HG03064 (cell line): ENCODE results near the gene PAX2.

Experiments used
- ATAC-seq: cut with Tn5 transposase; IDR thresholded peaks from one replicate; pipeline ENCODE4 v1.9.1; 2021; ENCODE audit warnings: low read depth; ENCODE audit not compliant: unreplicated experiment

The PAX2 gene

DNA sequence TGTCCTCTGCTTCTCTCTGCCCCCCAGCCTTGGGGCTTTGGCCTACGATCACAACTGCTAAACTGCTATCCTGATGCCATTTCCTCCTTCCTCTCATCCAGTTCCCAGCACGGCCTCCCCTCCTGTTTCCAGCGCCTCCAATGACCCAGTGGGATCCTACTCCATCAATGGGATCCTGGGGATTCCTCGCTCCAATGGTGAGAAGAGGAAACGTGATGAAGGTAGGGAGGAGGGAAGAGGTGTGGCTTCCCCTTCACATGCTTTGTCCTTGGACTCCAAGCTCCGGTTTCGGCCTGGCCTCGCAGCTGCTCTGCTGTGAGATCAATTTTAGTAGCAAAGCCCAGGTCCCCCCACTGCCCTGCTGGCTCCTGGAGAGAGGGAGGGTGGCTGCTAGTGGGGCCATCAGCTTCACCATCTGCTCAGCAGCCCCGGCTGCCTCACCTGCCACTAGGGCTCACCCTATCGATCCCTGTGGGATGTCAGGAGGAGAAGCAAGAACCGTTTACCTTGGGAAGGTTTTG lies 35.8 kb downstream of the PAX2 start:
- ATAC-seq: no peak

DNA sequence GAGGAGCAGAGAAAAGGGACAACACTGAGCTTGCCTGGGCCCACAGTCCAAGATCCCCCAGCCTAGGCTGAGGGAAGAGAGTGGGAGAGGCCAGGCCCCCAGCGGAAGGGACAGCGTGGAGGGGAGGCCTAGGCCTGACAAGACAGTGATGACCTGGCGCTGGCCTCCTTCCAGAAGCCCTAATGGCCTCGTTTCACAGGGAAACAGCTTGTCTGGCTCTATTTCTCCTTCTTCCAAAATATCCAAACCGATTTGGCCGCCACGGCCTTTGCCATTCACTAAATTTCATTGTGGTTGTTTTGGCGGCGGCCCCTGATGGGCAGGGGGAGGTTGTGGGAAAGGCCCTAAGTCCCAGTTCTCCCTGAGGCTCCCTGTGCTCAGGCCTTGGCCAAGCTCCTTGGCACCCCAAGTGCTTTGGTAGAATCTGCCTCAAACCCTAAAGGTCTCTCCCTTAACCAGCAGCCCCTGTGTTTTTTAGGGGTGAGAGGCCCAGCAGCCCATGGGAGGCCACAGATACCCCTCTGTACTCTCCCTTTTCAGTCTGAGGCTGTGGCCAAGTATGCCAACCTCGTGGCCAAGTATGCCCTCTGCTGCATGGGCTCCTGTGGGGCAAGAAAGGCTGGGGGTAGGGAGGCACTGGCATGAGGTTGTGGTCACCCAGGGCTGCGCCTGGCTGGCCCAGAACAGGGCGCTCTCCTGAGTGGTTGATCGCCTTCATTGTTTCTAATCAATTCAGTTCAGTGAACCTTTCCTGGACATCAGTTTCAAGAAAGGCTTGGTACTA lies 37.3 kb downstream of the PAX2 start:
- no peak for ATAC-seq

DNA sequence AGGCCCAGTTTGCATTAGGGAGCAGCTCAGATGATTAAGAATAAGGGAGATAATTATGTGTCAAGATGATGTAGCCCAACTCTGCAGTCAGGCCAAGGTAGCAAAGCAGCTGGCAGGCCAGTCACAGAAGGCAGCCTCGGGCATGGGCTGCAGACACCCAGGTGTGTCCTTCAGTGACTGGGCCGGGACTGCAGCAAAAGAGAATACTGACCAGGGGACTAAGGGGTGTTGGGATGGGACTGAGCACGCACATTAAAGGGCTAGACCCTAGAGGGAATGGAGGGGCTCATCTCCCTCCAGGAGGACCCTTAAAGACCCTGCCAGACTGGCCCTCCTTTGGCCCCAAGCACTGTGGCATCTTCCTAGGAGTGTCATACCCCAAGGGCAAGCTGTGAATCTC lies 38.7 kb downstream of the PAX2 start:
- ATAC-seq: no peak

DNA sequence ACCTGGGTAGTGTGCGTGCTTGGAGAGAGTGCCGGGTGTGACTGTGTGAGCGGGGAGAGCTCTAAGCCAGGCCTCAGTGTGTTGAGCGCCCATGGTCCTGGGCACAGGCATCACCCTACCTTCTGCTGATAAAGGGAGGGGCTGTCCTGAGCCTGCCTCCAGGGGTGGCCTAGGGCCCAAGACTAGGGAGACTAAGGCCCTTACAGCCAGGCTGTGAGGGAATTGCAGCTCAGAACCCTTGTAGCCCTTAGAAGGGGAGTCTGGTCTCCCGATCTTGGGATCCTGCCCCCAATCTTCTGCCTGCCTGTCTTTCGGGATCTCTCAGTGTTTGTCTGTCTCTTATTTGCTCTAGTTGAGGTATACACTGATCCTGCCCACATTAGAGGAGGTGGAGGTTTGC lies 41.2 kb downstream of the PAX2 start:
- no peak for ATAC-seq

DNA sequence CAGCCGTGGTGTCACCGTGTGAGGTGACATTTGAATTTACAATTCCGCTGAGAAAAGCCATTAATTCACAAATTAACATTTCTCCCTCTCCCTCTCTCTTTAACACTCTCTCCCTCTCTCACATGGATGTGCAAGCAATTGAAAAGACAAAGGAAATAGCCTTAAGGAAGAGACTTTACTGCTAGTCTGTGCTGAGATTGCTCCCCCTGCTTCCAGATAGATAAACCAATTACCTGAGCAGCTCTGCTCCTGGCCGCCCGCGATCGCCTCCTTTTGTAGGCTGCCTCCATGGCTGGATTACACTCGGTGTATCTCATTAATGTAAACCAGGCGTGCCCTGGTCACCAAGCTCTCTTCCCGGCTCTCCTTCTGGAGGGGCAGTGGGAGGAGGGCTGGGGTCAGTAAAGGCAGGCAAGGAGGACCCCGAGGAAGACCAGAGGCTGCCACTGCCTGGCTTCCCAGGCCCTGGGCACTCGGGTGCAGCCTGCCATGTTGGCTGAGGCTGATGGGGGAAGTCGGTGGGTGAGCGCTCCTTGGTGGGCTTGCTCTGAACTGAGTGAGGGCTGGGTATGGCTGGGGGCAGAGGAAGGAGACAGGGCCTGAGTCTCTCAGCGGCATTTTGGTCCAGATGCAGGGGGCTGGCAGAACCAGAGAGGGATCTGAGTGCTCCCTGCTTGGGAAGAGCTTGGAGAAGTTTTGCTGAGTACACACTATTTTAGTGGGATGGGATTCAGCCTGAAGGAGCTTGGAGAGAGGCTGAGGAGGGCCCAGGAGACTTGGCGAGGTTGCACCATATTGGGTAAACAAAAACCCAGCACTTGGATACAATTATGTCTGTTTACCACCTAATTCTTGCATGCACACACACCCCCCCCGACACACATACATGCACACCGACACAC lies 42.9 kb downstream of the PAX2 start:
- ATAC-seq: no peak

DNA sequence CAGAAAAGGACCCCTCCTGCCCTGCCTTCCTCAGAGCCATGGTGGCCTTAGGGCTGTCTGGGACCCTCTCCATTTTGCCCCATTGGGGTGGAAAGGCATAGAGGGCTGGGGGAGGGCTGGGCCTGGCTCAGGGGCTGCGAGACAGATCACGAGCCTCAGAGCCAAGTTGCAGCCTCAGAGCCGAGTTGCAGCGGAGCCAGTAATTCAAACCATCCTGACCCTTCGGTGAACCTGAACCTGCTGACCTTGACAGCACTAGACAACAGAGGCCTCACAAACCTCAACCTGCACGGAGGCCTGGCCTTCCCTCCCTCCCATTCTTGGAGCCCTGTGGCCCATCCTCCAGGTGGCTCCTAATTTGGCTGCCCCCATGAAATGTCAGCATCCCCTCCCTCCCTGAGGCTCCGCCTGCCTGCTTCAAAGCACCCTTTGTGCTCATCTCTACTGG lies 45.4 kb downstream of the PAX2 start:
- no peak for ATAC-seq

DNA sequence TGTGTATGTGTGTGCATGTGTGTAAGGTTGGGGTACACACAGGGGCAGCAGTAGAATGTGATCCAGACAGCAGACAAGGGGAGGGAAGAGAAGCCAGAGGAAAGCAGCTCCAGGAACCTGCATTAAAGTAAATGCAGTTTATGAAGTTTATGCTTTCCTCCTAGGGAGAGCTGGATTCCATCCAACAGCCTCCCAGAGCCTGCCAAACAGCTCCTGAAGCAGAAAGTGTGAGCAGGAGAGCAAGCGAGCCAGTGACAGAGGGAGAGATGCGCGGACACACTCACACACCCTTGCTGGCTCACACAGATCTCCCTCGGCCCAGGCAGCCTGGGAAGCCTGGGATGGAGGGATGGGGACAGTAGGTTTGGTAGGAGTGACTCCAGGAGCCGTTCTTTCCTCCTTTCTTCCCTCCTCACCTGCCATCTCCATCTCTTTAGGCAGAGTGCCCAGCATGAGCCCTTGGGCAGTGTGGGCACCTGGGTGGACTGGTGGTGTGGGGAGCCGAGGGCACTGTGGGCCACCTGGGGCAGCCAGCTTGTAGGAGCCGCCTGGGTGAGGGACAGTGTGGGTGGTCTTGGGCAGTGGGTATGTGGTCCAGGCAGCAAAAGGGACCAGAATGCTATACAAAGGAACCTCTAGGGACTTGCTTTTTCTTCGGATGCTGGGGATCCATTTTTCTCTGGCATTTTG lies 46.1 kb downstream of the PAX2 start:
- ATAC-seq: no peak

DNA sequence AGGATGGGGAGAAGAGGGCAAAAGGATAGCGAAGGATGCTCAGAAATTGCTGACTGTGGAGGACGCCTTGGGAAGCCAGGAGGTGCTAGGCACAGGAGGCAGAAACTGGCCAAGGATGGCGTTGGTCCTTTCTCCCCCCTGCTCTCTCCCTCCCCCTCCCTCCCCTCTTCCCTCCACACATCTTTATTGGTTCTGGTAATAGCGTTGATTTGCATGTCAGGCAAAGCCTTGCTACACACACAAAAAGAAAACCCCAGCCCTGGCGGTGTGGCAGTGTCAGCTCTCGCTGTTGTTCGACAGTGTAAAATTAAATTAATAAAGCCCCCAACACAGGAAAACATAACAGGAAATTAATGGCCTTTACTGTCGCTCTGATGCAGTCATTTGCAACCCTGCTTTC lies 47.2 kb downstream of the PAX2 start:
- no peak for ATAC-seq

DNA sequence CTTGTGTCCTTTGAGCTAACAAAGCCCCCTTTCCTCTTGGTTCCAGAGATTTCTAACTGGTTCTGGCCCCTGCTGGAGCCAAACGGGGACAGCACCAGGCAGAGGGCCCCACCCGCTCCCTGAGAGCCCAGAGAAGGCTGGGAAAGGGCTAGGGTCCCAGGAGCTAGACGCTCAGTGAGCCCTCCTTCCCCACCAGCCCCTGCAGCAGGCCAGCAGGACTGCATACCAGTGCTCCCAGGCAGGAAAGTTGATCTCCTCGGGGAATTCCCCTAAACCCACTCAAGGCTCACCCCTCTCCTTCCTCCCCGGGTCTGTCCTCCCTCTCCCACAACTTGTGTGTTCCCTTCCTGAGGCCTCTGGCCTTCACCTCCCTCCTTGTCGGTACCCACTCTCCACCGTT lies 47.7 kb downstream of the PAX2 start:
- ATAC-seq: no peak

DNA sequence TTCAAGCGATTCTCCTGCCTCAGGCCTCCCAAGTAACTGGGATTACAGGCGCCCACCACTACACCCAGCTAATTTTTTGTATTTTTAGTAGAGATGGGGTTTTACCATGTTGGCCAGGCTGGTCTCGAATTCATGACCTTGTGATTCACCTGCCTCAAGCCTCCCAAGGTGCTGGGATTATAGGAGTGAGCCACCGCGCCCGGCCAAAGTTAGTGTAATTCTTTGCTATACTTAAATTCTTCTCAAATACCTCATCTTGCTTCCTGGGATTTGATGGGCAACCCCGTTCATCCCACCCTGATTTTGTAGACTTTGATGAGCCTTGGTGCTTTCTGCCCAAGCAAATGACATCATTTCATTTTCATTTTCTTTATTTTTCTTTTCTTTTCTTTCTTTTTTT lies 54.5 kb downstream of the PAX2 start:
- no peak for ATAC-seq

DNA sequence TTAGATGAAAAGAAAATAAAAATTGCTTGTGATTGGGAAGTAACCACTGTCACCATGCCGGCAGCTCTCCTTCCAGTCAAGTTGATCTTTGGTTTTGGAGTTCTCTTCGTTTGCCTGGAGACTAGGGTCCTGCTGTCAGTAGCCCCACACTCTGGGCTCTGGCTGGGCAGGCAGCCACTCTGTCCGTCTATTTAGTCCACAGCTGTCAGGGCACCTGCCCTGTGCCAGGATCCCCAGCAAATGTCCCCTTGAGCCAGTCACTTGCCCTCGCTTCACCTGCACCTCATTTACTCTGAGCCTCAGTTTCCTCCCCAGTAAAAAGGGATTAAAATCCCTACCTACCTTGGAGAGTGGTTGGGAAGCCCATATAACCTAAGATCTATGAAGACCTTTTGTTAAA lies 55.5 kb downstream of the PAX2 start:
- no peak for ATAC-seq

DNA sequence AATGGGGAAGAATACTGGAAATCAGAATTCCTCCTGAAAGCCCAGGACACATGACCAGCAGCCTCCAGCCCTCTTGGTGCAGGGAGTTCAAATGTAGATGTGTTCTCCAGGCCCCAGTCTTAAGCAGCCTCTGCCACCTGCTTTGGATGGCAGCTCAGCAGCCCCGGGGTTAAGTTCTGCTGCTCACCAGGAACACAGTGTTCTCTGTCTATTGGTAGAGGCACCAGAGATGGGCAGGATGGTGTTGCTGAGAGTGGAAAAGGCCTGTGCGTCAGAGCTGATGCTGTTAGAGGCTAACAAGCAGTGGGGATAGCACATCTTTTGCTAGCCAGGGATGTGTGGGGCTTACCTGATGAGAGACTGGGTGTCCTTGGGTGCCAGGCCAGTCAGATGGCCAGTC lies 56.8 kb downstream of the PAX2 start:
- ATAC-seq: no peak

DNA sequence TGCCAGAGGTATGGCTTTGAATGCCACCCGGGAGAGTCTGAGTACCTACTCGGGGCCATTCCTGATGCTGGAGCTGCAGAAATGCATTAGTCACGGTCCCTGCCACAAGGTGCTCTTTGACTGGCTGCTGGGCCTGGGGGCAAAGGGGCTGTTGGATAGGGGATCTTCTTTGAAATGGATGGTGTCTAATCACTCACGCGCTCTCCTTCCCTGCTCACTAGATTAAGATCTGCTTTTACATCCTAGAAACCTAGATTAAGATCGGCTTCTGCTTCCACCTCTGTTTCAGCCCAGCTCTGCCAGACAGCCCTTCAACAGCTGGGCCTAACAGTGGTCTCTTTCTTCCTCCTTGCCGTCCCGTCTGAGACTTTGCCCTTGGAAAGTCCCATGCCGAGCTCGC lies 57.2 kb downstream of the PAX2 start:
- no peak for ATAC-seq

DNA sequence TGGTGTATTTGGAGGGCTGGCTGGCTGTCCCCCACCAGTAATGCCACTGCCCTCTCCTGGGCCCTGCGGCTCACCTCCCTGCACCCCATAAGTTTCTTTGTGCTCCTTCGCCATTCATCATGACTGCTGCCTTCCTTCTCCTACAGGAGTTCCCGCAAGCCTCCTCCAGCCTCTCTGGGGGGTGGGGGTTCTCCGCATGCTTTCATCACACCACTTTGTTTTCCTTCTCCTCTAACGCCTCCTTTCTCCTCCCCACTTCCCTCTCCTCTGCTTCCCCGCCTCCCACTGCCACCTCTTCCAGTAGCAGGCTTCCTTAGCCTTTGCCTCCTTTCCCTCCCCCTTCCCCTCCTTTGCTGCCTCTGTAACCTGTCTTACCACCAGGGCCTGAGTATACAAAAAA lies 58.1 kb downstream of the PAX2 start:
- ATAC-seq: no peak

DNA sequence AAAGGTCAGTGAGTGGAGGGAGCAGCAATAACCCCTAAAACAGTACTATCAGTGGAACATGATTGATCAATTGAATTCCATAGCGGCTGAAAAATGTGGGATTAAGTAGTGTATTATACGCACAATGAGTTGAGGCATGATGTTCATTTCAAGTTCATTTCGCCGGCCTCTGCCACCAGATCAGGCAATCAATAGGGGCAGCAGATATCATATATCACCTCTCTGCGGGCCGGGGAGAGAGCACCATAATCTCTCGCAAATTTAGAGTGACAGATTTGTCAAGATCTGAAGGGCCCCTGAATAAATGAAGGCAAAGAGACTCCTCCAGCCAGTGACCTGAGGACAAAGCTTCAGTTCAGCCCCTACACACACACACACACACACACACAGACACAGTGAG lies 58.5 kb downstream of the PAX2 start:
- no peak for ATAC-seq

DNA sequence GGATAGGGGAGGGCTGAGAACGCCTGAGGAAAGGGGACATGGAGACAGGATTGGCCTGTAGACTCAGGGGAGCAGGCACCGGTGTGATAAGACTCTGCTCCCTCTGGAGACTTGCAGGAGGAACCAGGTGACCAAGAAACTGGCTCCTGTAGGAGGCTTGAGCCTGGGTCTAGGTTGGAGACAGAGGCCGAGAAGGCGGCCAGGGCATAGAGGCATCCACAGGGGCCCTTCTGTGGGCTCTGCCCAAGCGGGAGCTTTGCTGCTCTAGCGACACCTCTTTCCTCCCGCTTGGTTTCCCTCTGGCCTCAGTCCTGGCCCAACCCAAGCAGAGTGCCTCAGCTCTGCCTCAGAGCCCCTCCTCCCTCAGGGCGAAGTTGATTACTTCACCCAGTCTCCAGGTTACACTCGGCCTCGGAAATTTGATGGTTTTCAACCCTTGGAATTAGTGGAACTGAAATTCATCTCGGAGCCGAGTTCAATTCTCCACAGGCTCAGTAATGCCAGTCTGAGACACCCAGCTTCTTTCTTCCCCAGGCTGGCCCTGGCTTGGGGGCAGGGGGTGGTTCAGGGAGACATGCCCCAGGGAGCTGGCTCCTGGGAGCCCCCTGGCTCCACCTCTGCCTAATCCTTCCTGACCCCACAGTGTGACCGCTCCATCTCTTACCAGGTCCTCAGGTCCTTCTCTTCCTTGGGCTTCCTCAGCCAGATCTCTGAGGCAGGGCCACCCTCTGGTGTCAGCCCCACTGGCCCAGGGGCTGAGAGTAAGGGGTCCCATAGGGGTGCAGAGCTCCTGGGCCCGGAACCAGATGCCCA lies 60.4 kb downstream of the PAX2 start:
- no peak for ATAC-seq

DNA sequence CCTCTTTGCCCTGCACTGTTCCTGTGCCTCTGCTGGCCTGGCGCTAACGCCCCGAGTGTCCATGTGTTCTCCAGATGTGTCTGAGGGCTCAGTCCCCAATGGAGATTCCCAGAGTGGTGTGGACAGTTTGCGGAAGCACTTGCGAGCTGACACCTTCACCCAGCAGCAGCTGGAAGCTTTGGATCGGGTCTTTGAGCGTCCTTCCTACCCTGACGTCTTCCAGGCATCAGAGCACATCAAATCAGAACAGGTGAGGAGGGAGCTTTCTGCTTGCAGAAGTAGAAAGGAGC lies 60.9 kb downstream of the PAX2 start:
- ATAC-seq: no peak

DNA sequence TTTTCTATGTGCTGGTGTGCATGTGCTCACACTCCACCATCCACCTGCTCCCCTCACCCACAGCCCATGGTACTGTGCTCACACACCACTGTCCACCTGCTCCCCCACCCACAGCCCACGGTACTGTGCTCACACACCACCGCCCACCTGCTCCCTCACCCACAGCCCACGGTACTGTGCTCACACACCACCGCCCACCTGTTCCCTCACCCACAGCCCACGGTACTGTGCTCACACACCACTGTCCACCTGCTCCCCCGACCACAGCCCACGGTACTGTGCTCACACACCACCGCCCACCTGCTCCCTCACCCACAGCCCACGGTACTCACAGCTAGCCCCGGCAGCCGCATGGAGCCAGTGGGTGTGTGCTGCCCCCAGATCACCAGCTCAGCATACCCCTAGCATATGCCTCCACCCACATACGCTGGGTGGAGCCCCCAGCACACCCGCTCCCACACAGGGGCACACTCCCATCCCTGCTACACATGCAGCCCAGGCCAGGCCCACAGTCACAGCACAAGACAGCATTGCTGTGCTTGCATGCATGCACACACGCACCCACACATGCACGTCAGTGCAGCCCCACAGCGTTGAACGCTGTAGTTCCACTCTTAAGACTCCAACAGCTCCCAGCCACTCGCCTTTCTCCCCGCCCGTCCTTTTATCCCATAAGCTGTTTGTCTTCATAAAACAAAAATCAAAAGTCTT lies 62.0 kb downstream of the PAX2 start:
- ATAC-seq: no peak

DNA sequence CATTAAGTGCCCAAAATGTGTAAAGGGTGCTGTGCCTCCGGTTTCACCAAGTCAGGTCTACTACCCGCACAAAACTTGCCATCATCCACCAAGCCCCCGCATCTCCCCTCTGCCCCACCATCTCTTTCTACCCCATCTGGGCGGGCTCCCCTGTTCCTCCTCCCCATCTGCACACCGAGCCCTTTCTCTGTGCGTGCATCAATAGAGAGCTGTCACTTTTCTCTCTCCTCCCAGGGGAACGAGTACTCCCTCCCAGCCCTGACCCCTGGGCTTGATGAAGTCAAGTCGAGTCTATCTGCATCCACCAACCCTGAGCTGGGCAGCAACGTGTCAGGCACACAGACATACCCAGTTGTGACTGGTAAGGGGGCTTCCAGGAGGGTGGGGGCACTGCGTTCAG lies 63.5 kb downstream of the PAX2 start:
- no peak for ATAC-seq
